Measurements from ENCODE around the gene NOP9.
A peak's percentile ranks its signal among the peaks of the same experiment; 100 is the strongest.

Gene NOP9

DNA sequence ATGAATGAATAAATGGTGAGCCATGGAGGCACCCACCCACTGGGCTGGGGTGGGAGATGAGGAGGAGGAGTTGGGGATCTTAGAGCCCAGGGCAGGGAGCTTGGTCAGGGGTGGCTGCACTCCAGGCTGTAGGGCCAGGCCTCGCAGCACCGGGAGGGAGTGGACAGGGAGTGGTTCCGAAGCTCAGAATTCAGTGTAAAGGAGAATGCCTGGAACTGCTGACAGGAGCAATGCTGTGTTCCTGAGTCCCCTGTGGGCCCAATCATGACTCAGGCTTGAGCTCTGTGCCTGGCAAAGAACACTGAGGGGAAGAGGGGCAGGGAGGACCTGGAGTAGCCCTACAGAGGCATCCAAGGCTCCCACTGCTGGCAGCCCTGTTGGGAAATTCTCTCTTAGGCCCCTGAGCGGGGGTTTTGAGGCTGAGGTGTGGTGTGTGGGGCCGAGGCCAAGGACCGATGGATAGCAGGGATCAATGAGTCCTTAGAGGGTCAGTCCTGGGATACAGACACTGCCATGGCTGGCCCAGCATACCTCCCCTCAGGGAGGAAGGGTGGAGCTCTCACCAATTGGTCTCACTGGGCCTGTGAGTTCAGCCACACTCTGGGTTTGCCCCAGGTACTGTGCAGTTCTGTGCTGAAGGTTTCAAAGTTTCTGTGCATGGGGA is 18.7 kb upstream of the NOP9 start:
- no peak for DNase-seq (ENCODE audit: low spot score)

GRCh38 chr14:24281636-24282035 is 18.0 kb upstream of the NOP9 start:
- DNase-seq (ENCODE audit: low spot score) = no peak

GRCh38 chr14:24282736-24283135 is 16.9 kb upstream of the NOP9 start:
- no peak for DNase-seq (ENCODE audit: low spot score)

DNA sequence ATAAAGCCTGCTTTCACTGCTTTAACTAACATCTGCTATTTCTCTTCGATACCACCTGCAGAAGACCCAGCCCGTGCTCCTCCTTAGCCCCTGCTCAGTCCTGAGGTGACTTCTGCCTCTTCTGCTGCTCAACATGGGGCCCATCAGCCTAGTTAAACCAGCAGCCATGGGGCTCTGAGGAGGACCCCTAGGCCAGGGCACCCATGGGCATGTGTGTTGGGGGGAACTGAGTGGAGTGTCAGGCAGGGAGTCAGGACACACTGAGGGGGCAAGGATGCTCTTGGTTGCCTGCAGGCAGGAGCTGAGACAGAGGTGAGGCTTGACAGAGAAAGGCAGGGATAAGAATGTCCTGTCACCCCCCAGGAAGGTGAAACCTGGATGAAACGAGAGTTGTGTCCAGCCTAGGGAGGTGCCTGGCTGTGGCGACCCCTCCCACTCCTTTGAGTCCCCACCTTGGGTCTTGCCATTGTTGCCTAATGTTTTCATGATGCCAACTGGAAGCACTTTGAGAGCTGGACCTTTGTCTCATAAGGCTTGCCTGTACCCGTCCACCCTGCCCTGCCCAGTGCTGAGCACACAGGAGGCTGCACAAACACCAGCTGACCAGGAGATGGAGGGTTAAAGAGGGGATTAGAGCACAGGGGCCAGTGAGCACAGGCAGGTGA is 15.7 kb upstream of the NOP9 start:
- no peak for DNase-seq (ENCODE audit: low spot score)

DNA sequence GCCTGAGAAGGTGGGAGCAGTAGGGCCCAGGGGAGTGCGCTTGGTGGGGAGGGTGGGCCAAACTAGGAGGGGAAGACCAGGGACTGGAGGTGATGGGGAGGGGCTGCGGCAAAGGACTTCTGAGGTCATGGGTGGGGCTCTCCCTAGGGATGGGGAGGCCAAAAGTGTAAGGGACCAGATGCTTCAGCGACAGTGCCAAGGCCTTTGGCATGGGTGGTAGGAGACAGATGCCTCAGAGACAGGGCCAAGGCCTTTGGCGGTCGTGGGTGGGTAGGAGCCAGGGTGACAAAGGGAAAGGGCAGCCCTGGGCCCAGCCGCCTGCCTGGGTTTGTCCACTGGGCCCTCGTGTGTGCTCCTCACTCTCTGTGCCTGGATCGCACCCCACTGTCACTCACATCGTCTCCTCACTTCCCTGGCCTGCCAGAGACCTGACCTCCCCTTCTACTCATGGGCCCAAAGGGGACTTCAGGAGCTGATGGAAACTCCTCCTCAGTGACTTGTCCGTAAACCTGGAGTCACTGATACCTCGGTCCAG is 15.1 kb upstream of the NOP9 start:
- DNase-seq (ENCODE audit: low spot score) = no peak

- no peak for DNase-seq (ENCODE audit: low spot score)
Observed at GRCh38 chr14:24285351-24285750, 14.3 kb upstream of the NOP9 start.

DNA sequence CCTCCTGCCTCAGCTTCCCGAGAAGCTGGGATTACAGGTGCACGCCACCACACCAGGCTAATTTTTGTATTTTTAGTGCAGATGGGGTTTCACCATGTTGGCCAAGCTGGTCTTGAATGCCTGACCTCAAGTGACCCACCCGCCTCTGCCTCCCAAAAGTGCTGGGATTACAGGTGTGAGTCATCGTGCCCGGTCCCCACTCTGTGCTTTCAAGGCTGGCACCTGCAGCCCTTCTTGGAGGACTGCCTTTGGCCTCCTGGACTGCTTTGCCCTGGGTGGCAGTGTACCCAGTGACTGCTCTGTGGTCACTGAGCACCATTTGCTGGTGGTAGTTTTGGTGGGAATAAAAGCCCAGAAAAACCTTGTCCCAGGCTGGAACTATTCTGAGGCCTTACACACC is 12.7 kb upstream of the NOP9 start:
- DNase-seq (ENCODE audit: low spot score) = no peak

GRCh38 chr14:24289649-24290280 is 9.9 kb upstream of the NOP9 start:
- DNase-seq (ENCODE audit: low spot score) = no peak

- no peak for DNase-seq (ENCODE audit: low spot score)
Observed at GRCh38 chr14:24290746-24291145, 8.9 kb upstream of the NOP9 start.

- no peak for DNase-seq (ENCODE audit: low spot score)
Observed at GRCh38 chr14:24291446-24292117, 8.1 kb upstream of the NOP9 start.

- no peak for DNase-seq (ENCODE audit: low spot score)
Observed at GRCh38 chr14:24292118-24292807, 7.4 kb upstream of the NOP9 start.

GRCh38 chr14:24293525-24293924 is 6.1 kb upstream of the NOP9 start:
- no peak for DNase-seq (ENCODE audit: low spot score)

- peak; percentile 75 for DNase-seq (ENCODE audit: low spot score)
Observed at GRCh38 chr14:24296341-24297157, 3.1 kb upstream of the NOP9 start.

GRCh38 chr14:24297190-24297964 is 2.3 kb upstream of the NOP9 start:
- peak; percentile 47 for DNase-seq (ENCODE audit: low spot score)

DNA sequence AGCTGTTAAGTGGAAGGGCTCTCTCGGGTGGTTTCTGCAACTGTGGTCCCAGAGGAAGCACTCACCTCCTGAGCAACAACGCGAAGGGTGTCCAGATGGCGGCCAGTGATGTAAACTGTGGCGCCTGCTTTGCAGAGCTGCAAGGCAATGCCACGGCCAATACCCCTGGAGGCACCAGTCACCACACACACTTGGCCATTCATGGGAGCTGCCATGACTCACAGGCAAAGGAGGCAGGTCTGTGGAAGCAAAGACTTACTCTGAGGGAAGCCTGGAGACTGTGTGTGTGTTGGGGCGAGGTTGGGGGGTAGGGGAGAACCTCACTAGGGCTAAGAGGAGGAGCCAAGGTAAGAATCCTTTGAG is 777 bp upstream of the NOP9 start:
- DNase-seq (ENCODE audit: low spot score) = no peak

GRCh38 chr14:24300326-24300980 is 803 bp downstream of the NOP9 start:
- DNase-seq (ENCODE audit: low spot score) = no peak

GRCh38 chr14:24304019-24304387 is 4.4 kb downstream of the NOP9 start:
- no peak for DNase-seq (ENCODE audit: low spot score)

- no peak for DNase-seq (ENCODE audit: low spot score)
Observed at GRCh38 chr14:24307156-24307574, 7.5 kb downstream of the NOP9 start.

DNA sequence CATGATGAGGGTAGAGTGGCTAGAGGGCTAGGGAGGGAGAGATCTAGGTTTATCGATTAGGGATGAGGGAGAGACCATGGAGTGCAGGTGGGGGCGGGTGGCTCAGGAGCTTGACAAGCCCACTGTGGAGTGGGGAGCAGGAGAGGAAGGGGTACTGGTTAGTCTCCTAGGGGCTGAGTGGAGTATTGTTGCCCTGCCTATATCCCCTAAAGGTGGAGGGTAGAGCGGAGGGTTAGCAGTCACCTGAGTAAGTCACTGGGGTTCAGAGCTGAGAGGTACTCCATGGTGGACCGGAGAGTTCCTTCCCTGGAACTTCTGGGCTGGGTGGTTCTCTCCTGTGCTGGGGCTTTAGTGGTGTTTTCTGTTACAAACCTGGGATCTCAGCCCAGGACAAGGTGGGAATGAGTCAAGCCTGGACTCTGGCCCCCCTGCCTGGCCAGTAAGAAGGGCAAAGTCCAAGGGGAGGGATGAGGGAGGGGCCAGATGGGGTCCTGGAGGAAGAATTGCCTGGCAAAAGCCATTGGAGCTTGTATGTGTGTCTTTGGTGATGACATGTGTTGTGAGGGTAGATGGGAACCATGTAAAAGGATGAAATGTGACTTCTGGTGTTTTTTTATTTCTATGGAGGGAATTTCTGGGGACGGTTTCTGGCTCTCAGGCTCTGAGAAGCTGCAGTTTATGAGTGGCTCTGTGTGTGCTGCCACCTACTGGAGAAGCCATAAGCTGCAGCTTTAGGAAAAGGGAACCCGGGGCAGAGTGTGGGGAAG is 8.1 kb downstream of the NOP9 start, which contains the start of gene CIDEB:
Gene CIDEB (minus strand): TSS at position 403 of the 767 bp plus-strand sequence. CDS start 119 bp downstream, at position 284.
- DNase-seq (ENCODE audit: low spot score) = peak; percentile 70

Data from cerebellar cortex (tissue), 1 donor.